MM.1S (cell line): Measurements from ENCODE around the gene STARD9.

ENCODE experiments used
- DNase-seq: peaks from one replicate; pipeline ENCODE4 v3.0.0-alpha.2; 2015
- H2AFZ ChIP-seq: fragments of 300-600 bp; sonication (generic); 2 replicates; pipeline ENCODE4 v1.6.0; 2016; ENCODE audit warnings: antibody characterized with exemption, low read length
- H3F3A ChIP-seq: fragments of 300-600 bp; sonication (generic); 2 replicates; pipeline ENCODE4 v1.6.1; 2016; ENCODE audit warnings: mild to moderate bottlenecking, antibody characterized with exemption, low read length, moderate library complexity, mixed read lengths; ENCODE audit not compliant: insufficient read depth
- H3K27ac ChIP-seq: fragments of 300-600 bp; sonication (generic); 2 replicates; pipeline ENCODE4 v1.5.1; 2016; ENCODE audit warnings: mild to moderate bottlenecking, low read length
- H3K27me3 ChIP-seq: fragments of 300-600 bp; sonication (generic); replicated peaks from 2 replicates; pipeline ENCODE4 v1.6.0; 2016; ENCODE audit warnings: low read length; ENCODE audit not compliant: insufficient read depth
- H3K36me3 ChIP-seq: fragments of 300-600 bp; sonication (generic); replicated peaks from 2 replicates; pipeline ENCODE4 v1.6.1; 2016; ENCODE audit warnings: mild to moderate bottlenecking, low read length, mixed read lengths; ENCODE audit not compliant: insufficient read depth
- H3K4me1 ChIP-seq: fragments of 300-600 bp; sonication (generic); 2 replicates; pipeline ENCODE4 v1.6.1; 2016; ENCODE audit warnings: low read length, mixed read lengths
- H3K4me2 ChIP-seq: fragments of 300-600 bp; sonication (generic); 2 replicates; pipeline ENCODE4 v1.6.0; 2016; ENCODE audit warnings: low read depth, low read length
- H3K4me3 ChIP-seq: fragments of 300-600 bp; sonication (generic); 2 replicates; pipeline ENCODE4 v1.5.1; 2016; ENCODE audit warnings: low read length, mixed read lengths
- H3K79me2 ChIP-seq: fragments of 300-600 bp; sonication (generic); 2 replicates; pipeline ENCODE4 v1.6.1; 2016; ENCODE audit warnings: mixed run types, low read length, mixed read lengths
- H3K9ac ChIP-seq: fragments of 300-600 bp; sonication (generic); 2 replicates; pipeline ENCODE4 v1.6.1; 2016; ENCODE audit warnings: low read length, mixed read lengths
- H3K9me2 ChIP-seq: fragments of 300-600 bp; sonication (generic); replicated peaks from 2 replicates; pipeline ENCODE4 v1.6.1; 2016; ENCODE audit warnings: mild to moderate bottlenecking, low read length, mixed read lengths; ENCODE audit not compliant: insufficient read depth
- H3K9me3 ChIP-seq: fragments of 300-600 bp; sonication (generic); replicated peaks from 2 replicates; pipeline ENCODE4 v1.6.1; 2016; ENCODE audit warnings: mild to moderate bottlenecking, low read length, mixed read lengths; ENCODE audit not compliant: insufficient read depth
- H4K20me1 ChIP-seq: fragments of 300-600 bp; sonication (generic); 2 replicates; pipeline ENCODE4 v1.6.1; 2016; ENCODE audit warnings: mild to moderate bottlenecking, low read length, moderate library complexity, mixed read lengths; ENCODE audit not compliant: insufficient read depth
- EZH2 ChIP-seq: fragments of 300-600 bp; sonication (generic); optimal IDR thresholded peaks from 2 replicates; pipeline ENCODE3; 2017; ENCODE audit warnings: low read depth, mild to moderate bottlenecking, antibody characterized with exemption, low read length, mixed read lengths
- EZH2phosphoT487 ChIP-seq: fragments of 300-600 bp; sonication (generic); IDR thresholded peaks from 2 replicates; pipeline ENCODE4 v1.6.1; 2018; ENCODE audit warnings: antibody characterized with exemption, low read length
- TF ChIP-seq, protein P1 (sequence below): fragments of 300-600 bp; sonication (generic); IDR thresholded peaks from 2 replicates; pipeline ENCODE4 v1.5.1; 2016; ENCODE audit warnings: antibody characterized with exemption, low read length, mixed read lengths

STARD9 gene

GRCh38 chr15:42603978-42604377, 28.6 kb downstream of the STARD9 start:
- Histone ChIP-seq H3K9ac (peak overlapping the region; percentile 64), H3F3A (peaks cover 47% of the 10 kb centered on the region), H2AFZ (no peak overlapping the region), H3K4me2 (peak overlapping the region; percentile 43), H3K9me3 (no peaks in the 10 kb centered on the region), H3K27me3 (no peaks in the 10 kb centered on the region), H3K27ac (peak overlapping the region; percentile 95), H3K36me3 (no peaks in the 10 kb centered on the region), H3K79me2 (peaks cover 54% of the 10 kb centered on the region), H3K9me2 (no peaks in the 10 kb centered on the region), H3K4me3 (no peak overlapping the region), H4K20me1 (no peaks in the 10 kb centered on the region), H3K4me1 (peaks cover 63% of the 10 kb centered on the region)
- TF ChIP-seq EZH2 (no peak), EZH2phosphoT487 (no peak)
- TF ChIP-seq, protein P1, sequence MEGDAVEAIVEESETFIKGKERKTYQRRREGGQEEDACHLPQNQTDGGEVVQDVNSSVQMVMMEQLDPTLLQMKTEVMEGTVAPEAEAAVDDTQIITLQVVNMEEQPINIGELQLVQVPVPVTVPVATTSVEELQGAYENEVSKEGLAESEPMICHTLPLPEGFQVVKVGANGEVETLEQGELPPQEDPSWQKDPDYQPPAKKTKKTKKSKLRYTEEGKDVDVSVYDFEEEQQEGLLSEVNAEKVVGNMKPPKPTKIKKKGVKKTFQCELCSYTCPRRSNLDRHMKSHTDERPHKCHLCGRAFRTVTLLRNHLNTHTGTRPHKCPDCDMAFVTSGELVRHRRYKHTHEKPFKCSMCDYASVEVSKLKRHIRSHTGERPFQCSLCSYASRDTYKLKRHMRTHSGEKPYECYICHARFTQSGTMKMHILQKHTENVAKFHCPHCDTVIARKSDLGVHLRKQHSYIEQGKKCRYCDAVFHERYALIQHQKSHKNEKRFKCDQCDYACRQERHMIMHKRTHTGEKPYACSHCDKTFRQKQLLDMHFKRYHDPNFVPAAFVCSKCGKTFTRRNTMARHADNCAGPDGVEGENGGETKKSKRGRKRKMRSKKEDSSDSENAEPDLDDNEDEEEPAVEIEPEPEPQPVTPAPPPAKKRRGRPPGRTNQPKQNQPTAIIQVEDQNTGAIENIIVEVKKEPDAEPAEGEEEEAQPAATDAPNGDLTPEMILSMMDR: no peak
- DNase-seq: no peak

GRCh38 chr15:42604894-42605744, 29.7 kb downstream of the STARD9 start:
- peak; percentile 94 for DNase-seq
- peak overlapping the region; percentile 95 for H3K27ac ChIP-seq
- peak overlapping the region; percentile 54 for H3K4me2 ChIP-seq
- H3K9me2 ChIP-seq: no peaks in the 10 kb centered on the region
- H3K36me3 ChIP-seq: no peaks in the 10 kb centered on the region
- peaks cover 66% of the 10 kb centered on the region for H3K4me1 ChIP-seq
- no peaks in the 10 kb centered on the region for H3K27me3 ChIP-seq
- H3K79me2 ChIP-seq: peaks cover 54% of the 10 kb centered on the region
- TF ChIP-seq EZH2: no peak
- H4K20me1 ChIP-seq: no peaks in the 10 kb centered on the region
- H3K4me3 ChIP-seq: peak overlapping the region; percentile 13; the same call in 1 of the 2 replicates
- H3F3A ChIP-seq: peaks cover 48% of the 10 kb centered on the region
- H3K9me3 ChIP-seq: no peaks in the 10 kb centered on the region
- H3K9ac ChIP-seq: peak overlapping the region; percentile 64
- no peak overlapping the region for H2AFZ ChIP-seq

DNA sequence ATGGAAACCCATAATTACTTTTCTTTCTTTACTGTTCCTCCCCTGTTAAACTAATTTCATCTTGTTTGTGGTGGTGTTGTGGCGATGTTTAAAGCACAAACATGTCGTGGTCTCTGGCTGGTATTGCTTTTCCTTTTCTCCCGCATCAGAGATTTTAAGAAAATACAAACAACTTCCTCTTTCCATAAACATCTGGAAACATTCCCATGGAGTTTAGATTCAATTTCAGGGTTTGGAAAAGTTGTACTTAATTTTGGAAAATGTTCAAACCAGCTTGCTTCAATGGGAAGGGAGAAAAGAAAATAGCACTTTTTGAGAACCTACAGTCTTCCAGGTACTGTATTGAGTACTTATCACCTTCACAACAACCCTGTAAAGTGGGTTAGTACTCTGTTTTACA, 30.4 kb downstream of the STARD9 start:
- TF ChIP-seq, protein P1: no peak
- no peak for TF ChIP-seq EZH2
- no peak for TF ChIP-seq EZH2phosphoT487
- Histone ChIP-seq H3K4me2 (peak overlapping the region; percentile 54), H3K36me3 (no peaks in the 10 kb centered on the region), H3K27ac (peak overlapping the region; percentile 95), H3K9me2 (no peaks in the 10 kb centered on the region), H4K20me1 (no peaks in the 10 kb centered on the region), H2AFZ (no peak overlapping the region), H3K79me2 (peaks cover 58% of the 10 kb centered on the region), H3K9me3 (no peaks in the 10 kb centered on the region), H3K9ac (peak overlapping the region; percentile 64), H3K27me3 (no peaks in the 10 kb centered on the region), H3K4me3 (peak overlapping the region; percentile 4; the same call in 1 of the 2 replicates), H3K4me1 (peaks cover 66% of the 10 kb centered on the region), H3F3A (peaks cover 48% of the 10 kb centered on the region)
- no peak for DNase-seq

- peaks cover 54% of the 10 kb centered on the region for H3K4me1 ChIP-seq
- no peaks in the 10 kb centered on the region for H3K36me3 ChIP-seq
- H3K4me2 ChIP-seq: peak overlapping the region; percentile 57; the same call in 1 of the 2 replicates
- H2AFZ ChIP-seq: no peak overlapping the region
- H3F3A ChIP-seq: peaks cover 48% of the 10 kb centered on the region
- H3K27ac ChIP-seq: peak overlapping the region; percentile 95
- H3K9me3 ChIP-seq: no peaks in the 10 kb centered on the region
- no peaks in the 10 kb centered on the region for H4K20me1 ChIP-seq
- no peaks in the 10 kb centered on the region for H3K27me3 ChIP-seq
- DNase-seq: peak; percentile 97
- TF ChIP-seq EZH2 (no peak), EZH2phosphoT487 (no peak)
- TF ChIP-seq, protein P1: no peak
- peaks cover 64% of the 10 kb centered on the region for H3K79me2 ChIP-seq
- H3K9me2 ChIP-seq: no peaks in the 10 kb centered on the region
- H3K9ac ChIP-seq: peak overlapping the region; percentile 68
- no peak overlapping the region for H3K4me3 ChIP-seq
Observed at GRCh38 chr15:42608110-42608531, 32.7 kb downstream of the STARD9 start.
